H1 (cell line): ENCODE measurements around the gene SFMBT2. TPM values are rescaled to one million over a fixed set of nuclear protein-coding genes. Genes with fewer than 3 reads are reported as not detected.

ENCODE experiments used
- CTCF ChIA-PET: fragments of 300-600 bp; sonication (Branson Sonifier 250); formaldehyde crosslinking; loops from one replicate; lab custom pipeline; 2021; ENCODE audit not compliant: partially characterized antibody; lab: Charles Lee
- POLR2A ChIA-PET: fragments of 300-600 bp; sonication (Branson Sonifier 250); formaldehyde crosslinking; loops from one replicate; lab custom pipeline; 2021; ENCODE audit warnings: inconsistent platforms; ENCODE audit not compliant: partially characterized antibody; lab: Charles Lee
- DNase-seq, 2 experiments: peaks; one replicate each; pipeline versions ENCODE4 v3.0.0 to v3.0.0-alpha.2; 2010 to 2022; ENCODE audit warnings: low spot score in 2 of 2, low read depth in 1 of 2, mixed read lengths in 1 of 2
- FAIRE-seq: peaks from 2 replicates; lab custom pipeline; 2011; peaks lifted over from hg19 to GRCh38; lab: Jason Lieb, UNC
- H2AFZ ChIP-seq: 2 replicates; pipeline ENCODE4 v1.8.1; 2012; ENCODE audit warnings: low read length, inconsistent platforms
- H2AK5ac ChIP-seq: 2 replicates; pipeline ENCODE4 v1.6.1; 2013; ENCODE audit warnings: low read depth, low read length
- H2BK120ac ChIP-seq: replicated peaks from 2 replicates; pipeline ENCODE3; 2013; ENCODE audit warnings: low read depth, low read length, inconsistent platforms
- H2BK12ac ChIP-seq: 2 replicates; pipeline ENCODE4 v1.6.1; 2013; ENCODE audit warnings: low read depth, low read length
- H2BK15ac ChIP-seq: 2 replicates; pipeline ENCODE4 v1.6.1; 2013; ENCODE audit warnings: low read length
- H2BK20ac ChIP-seq: 2 replicates; pipeline ENCODE4 v1.6.1; 2013; ENCODE audit warnings: low read length
- H2BK5ac ChIP-seq: 2 replicates; pipeline ENCODE4 v1.6.1; 2013; ENCODE audit warnings: low read depth, low read length
- H3K14ac ChIP-seq: 2 replicates; pipeline ENCODE4 v1.6.1; 2013; ENCODE audit warnings: inconsistent platforms; ENCODE audit not compliant: insufficient read length
- H3K18ac ChIP-seq: 2 replicates; pipeline ENCODE4 v1.6.1; 2013; ENCODE audit warnings: low read length; ENCODE audit errors: extremely low read depth
- H3K23ac ChIP-seq: 2 replicates; pipeline ENCODE4 v1.6.1; 2013; ENCODE audit warnings: inconsistent platforms; ENCODE audit not compliant: insufficient read length
- H3K23me2 ChIP-seq: 2 replicates; pipeline ENCODE4 v1.6.1; 2013; ENCODE audit warnings: low read depth, low read length
- H3K27ac ChIP-seq: 2 replicates; pipeline ENCODE4 v1.6.1; 2011; ENCODE audit warnings: low read depth, low read length, inconsistent platforms
- H3K27me3 ChIP-seq, 4 experiments: replicated peaks in 1 of 4; 1 replicate in 1 of 4; 2 replicates in 3 of 4; pipeline versions ENCODE4 v1.6.1 to v1.8.1; 2011 to 2013; ENCODE audit warnings: low read length in 3 of 4, mild to moderate bottlenecking in 3 of 4, inconsistent platforms in 2 of 4, mixed read lengths in 2 of 4, moderate library complexity in 1 of 4; ENCODE audit not compliant: control insufficient read depth in 3 of 4, insufficient read depth in 3 of 4; ENCODE audit errors: extremely low read depth in 1 of 4
- H3K36me3 ChIP-seq, 4 experiments: 2 replicates each; pipeline versions ENCODE4 v1.6.1 to v1.8.1; 2011 to 2013; ENCODE audit warnings: mild to moderate bottlenecking in 4 of 4, low read length in 3 of 4, moderate library complexity in 2 of 4, control low read depth in 1 of 4, inconsistent platforms in 1 of 4; ENCODE audit not compliant: insufficient read depth in 4 of 4, control insufficient read depth in 2 of 4
- H3K4ac ChIP-seq: replicated peaks from 2 replicates; pipeline ENCODE3; 2013; ENCODE audit warnings: low read length, low read depth, mixed read lengths, inconsistent platforms; ENCODE audit not compliant: insufficient read length
- H3K4me1 ChIP-seq, 4 experiments: replicated peaks in 1 of 4; 1 replicate in 1 of 4; 2 replicates in 3 of 4; pipeline versions ENCODE4 v1.6.1 to v1.8.1; 2011 to 2013; ENCODE audit warnings: low read length in 3 of 4, inconsistent platforms in 2 of 4, mixed read lengths in 1 of 4; ENCODE audit not compliant: insufficient read depth in 4 of 4, control insufficient read depth in 3 of 4
- H3K4me2 ChIP-seq, 2 experiments: 2 replicates each; pipeline versions ENCODE4 v1.6.1 to v1.8.1; 2011 to 2013; ENCODE audit warnings: low read depth in 2 of 2, low read length in 2 of 2, control low read depth in 1 of 2, inconsistent platforms in 1 of 2, mild to moderate bottlenecking in 1 of 2; ENCODE audit not compliant: insufficient read depth in 1 of 2
- H3K4me3 ChIP-seq, 4 experiments: fragments of 200-600, 300-600 bp in 1 of 4; sonication (generic), shearing (Covaris generic), sonication (Bioruptor Twin) in 1 of 4; 2 replicates each; pipeline versions ENCODE4 v1.5.1 to v1.8.1; 2011 to 2016; ENCODE audit warnings: low read length in 4 of 4, low read depth in 3 of 4, control low read depth in 2 of 4, inconsistent platforms in 2 of 4, mild to moderate bottlenecking in 2 of 4, mixed read lengths in 1 of 4, moderate library complexity in 1 of 4; ENCODE audit not compliant: insufficient read depth in 2 of 4; ENCODE audit errors: extremely low read depth in 1 of 4
- H3K56ac ChIP-seq: replicated peaks from 2 replicates; pipeline ENCODE3; 2013; ENCODE audit warnings: low read depth, mild to moderate bottlenecking, mixed read lengths, low read length, inconsistent platforms; ENCODE audit not compliant: insufficient read length
- H3K79me1 ChIP-seq: 2 replicates; pipeline ENCODE4 v1.6.1; 2013; ENCODE audit warnings: low read depth, low read length, control low read depth
- H3K79me2 ChIP-seq, 2 experiments: 2 replicates each; pipeline versions ENCODE4 v1.6.1 to v1.8.1; 2012 to 2013; ENCODE audit warnings: low read length in 2 of 2, mild to moderate bottlenecking in 2 of 2, inconsistent platforms in 1 of 2; ENCODE audit not compliant: insufficient read depth in 2 of 2, control insufficient read depth in 1 of 2
- H3K9ac ChIP-seq, 4 experiments: replicated peaks in 1 of 4; 1 replicate in 1 of 4; 2 replicates in 3 of 4; pipeline versions ENCODE4 v1.6.1 to v1.8.1; 2011 to 2013; ENCODE audit warnings: low read depth in 3 of 4, low read length in 3 of 4, control low read depth in 2 of 4, mild to moderate bottlenecking in 2 of 4, moderate library complexity in 2 of 4, inconsistent platforms in 1 of 4; ENCODE audit errors: extremely low read depth in 1 of 4
- H3K9me3 ChIP-seq, 2 experiments: 2 replicates each; pipeline versions ENCODE4 v1.6.1 to v1.8.1; 2012 to 2013; ENCODE audit warnings: mild to moderate bottlenecking in 2 of 2, moderate library complexity in 2 of 2, control low read depth in 1 of 2, inconsistent platforms in 1 of 2, low read depth in 1 of 2, low read length in 1 of 2, mixed read lengths in 1 of 2; ENCODE audit not compliant: insufficient read depth in 2 of 2
- H4K20me1 ChIP-seq, 2 experiments: replicated peaks in 1 of 2; 2 replicates each; pipeline versions ENCODE3 to v1.8.1; 2011 to 2013; ENCODE audit warnings: inconsistent platforms in 2 of 2, low read length in 2 of 2, mild to moderate bottlenecking in 1 of 2; ENCODE audit not compliant: insufficient read depth in 2 of 2, control insufficient read depth in 1 of 2
- H4K5ac ChIP-seq: 2 replicates; pipeline ENCODE4 v1.6.1; 2013; ENCODE audit warnings: low read length, low read depth, mixed read lengths, inconsistent platforms; ENCODE audit not compliant: insufficient read length
- H4K8ac ChIP-seq: 2 replicates; pipeline ENCODE4 v1.8.0; 2013; ENCODE audit warnings: mild to moderate bottlenecking, moderate library complexity, low read length, inconsistent platforms; ENCODE audit not compliant: insufficient read depth; ENCODE audit errors: extremely low read depth
- H4K91ac ChIP-seq: replicated peaks from 2 replicates; pipeline ENCODE3; 2013; ENCODE audit warnings: low read length, mixed read lengths, inconsistent platforms; ENCODE audit not compliant: insufficient read length
- ATF3 ChIP-seq: IDR thresholded peaks from 2 replicates; pipeline ENCODE4 v1.6.1; 2011; ENCODE audit warnings: low read depth, mild to moderate bottlenecking, low read length; ENCODE audit not compliant: insufficient read depth
- BRCA1 ChIP-seq: IDR thresholded peaks from 2 replicates; pipeline ENCODE4 v1.6.1; 2012; ENCODE audit warnings: low read depth, low read length, improper control_type of control experiment
- CREB1 ChIP-seq: IDR thresholded peaks from 2 replicates; pipeline ENCODE4 v1.6.1; 2012; ENCODE audit warnings: inconsistent platforms
- EZH2 ChIP-seq: fragments of 200-600 bp; sonication (generic); IDR thresholded peaks from 2 replicates; pipeline ENCODE4 v1.7.1; 2012; ENCODE audit warnings: low read depth, mild to moderate bottlenecking, moderate library complexity, low read length, inconsistent platforms; ENCODE audit not compliant: severe bottlenecking
- HDAC6 ChIP-seq: IDR thresholded peaks from one replicate; pipeline ENCODE4 v1.7.1; 2012; ENCODE audit warnings: low read depth, mild to moderate bottlenecking, inconsistent platforms, low read length, moderate library complexity
- JUN ChIP-seq: IDR thresholded peaks from 2 replicates; pipeline ENCODE4 v1.6.1; 2011; ENCODE audit warnings: low read depth, mild to moderate bottlenecking, improper control_type of control experiment, low read length
- POLR2AphosphoS5 ChIP-seq: IDR thresholded peaks from 2 replicates; pipeline ENCODE4 v1.6.1; 2011; ENCODE audit warnings: low read depth, low read length
- SIN3A ChIP-seq, 2 experiments: IDR thresholded peaks in 1 of 2; conservative IDR thresholded peaks in 1 of 2; 2 replicates each; pipeline ENCODE4 v1.6.1; 2011 to 2012; ENCODE audit warnings: low read length in 2 of 2, improper control_type of control experiment in 1 of 2, low read depth in 1 of 2, mild to moderate bottlenecking in 1 of 2
- SIRT6 ChIP-seq: IDR thresholded peaks from one replicate; pipeline ENCODE4 v1.7.1; 2012; ENCODE audit warnings: low read length, inconsistent platforms
- TEAD4 ChIP-seq: IDR thresholded peaks from 2 replicates; pipeline ENCODE4 v1.6.1; 2012; ENCODE audit warnings: low read depth, low read length, inconsistent platforms, mixed read lengths
- ZNF274 ChIP-seq: IDR thresholded peaks from 2 replicates; pipeline ENCODE4 v1.7.0; 2012; ENCODE audit warnings: low read length, borderline replicate concordance; ENCODE audit errors: extremely low read depth
- WGBS, 2 experiments: shearing (Covaris generic) in 1 of 2; methylation state at CpG; one replicate each; pipeline versions ENCODE4 v1.1.6 to v1.1.7; 2013 to 2015; ENCODE audit warnings: low lambda C conversion rate in 2 of 2, mixed read lengths in 2 of 2, inconsistent platforms in 1 of 2, low coverage in 1 of 2, missing lambda C conversion rate in 1 of 2; ENCODE audit not compliant: insufficient replicate concordance in 2 of 2, insufficient coverage in 1 of 2, insufficient read length in 1 of 2; ENCODE audit errors: extremely low coverage in 1 of 2, missing lambda C conversion rate in 1 of 2; 5-methylcytosine and 5-hydroxymethylcytosine counted together
- polyA plus RNA-seq, 7 experiments: library from polyadenylated mRNA; depleted of rRNA in 3 of 7; stranded (reverse) in 5 of 7; unstranded in 2 of 7; fragments of >200 nt in 5 of 7; fragments of 200-250 nt in 2 of 7; gene quantifications; 1 replicate in 5 of 7; 2 replicates in 1 of 7; 4 replicates in 1 of 7; pipeline versions ENCODE4 v1.2.1 to v1.2.3, GENCODE V29; 2011 to 2013; ENCODE audit warnings: missing spikeins in 2 of 7, mixed read lengths in 2 of 7
- total RNA-seq: library from RNA; stranded (reverse); fragmentation: NEBNext Ultra II Directional; extraction: Animal tissue kit (Norgen Biotek cat#: 25700); gene quantifications from 2 replicates; pipeline ENCODE4 v1.2.1, GENCODE V29; 2021

SFMBT2 gene
- total and polyA plus RNA-seq, 2 of the 8 experiments (the other 6 are each of a cell fraction or from before 2014, with no cell fraction given) = 2.9 to 11.0 TPM

GRCh38 chr10:7417807-7418206 lies 7.0 kb upstream of the SFMBT2 start:
- Histone ChIP-seq H3K56ac (no peak overlapping the region), H2BK12ac (no peak overlapping the region), H2AK5ac (no peak overlapping the region), H3K4me2 (no peak overlapping the region), H3K4me3 (no peak overlapping the region), H2BK5ac (no peak overlapping the region), H2BK20ac (no peak overlapping the region), H3K14ac (no peak overlapping the region), H2BK15ac (no peak overlapping the region), H3K18ac (no peak overlapping the region), H3K79me2 (no peaks in the 10 kb centered on the region), H3K27ac (no peak overlapping the region), H2AFZ (no peak overlapping the region), H4K20me1 (no peaks in the 10 kb centered on the region), H3K27me3 (peaks cover 4 to 21% (median 9%) of the 10 kb centered on the region in 4 experiments; a peak in 6 of 7 replicates), H3K4me1 (peaks cover 2 to 4% (median 2%) of the 10 kb centered on the region in 4 experiments; a peak in 5 of 7 replicates), H4K8ac (no peak overlapping the region), H3K4ac (no peak overlapping the region), H4K91ac (no peak overlapping the region), H3K9ac (no peak overlapping the region), H3K23me2 (peaks cover 5% of the 10 kb centered on the region; the same call in 1 of the 2 replicates), H3K9me3 (no peaks in the 10 kb centered on the region), H3K23ac (no peak overlapping the region), H2BK120ac (no peak overlapping the region), H4K5ac (no peak overlapping the region), H3K79me1 (no peaks in the 10 kb centered on the region), H3K36me3 (no peaks in the 10 kb centered on the region)
- FAIRE-seq = no peak
- WGBS, 2 experiments = 65% methylated on average over 1 of the region's 1 CpG; no CpG with 5 or more reads in 1 of the 2 experiments
- DNase-seq = no peak
- POLR2A ChIA-PET = no interaction called here
- CTCF ChIA-PET = interaction anchor here (1.3 to 1.8 kb wide), 3 partner anchors 8 to 707 kb away, joined by 3 to 6 read pairs (median 5); no protein-coding TSS in a partner anchor
- TF ChIP-seq ZNF274 (no peak), SIRT6 (no peak), POLR2AphosphoS5 (no peak), JUN (no peak), TEAD4 (no peak), ATF3 (no peak), SIN3A (conservative IDR thresholded peaks at IDR 0.05 in 1 of 2, IDR thresholded peaks at IDR 0.05 in 1 of 2; ENCODE audit: low read depth in 1 of 2, low read length in 2 of 2) (no peak), CREB1 (no peak), EZH2 (no peak), BRCA1 (no peak), HDAC6 (no peak)
